GM19395 (cell line): ENCODE data around the gene MYBPC2.
"Not testable (repeated sequence)": the region's sequence is repeated elsewhere in the genome, so short reads cannot be mapped to it uniquely, and the experiment has no call there.

Experiments used
- ATAC-seq: cut with Tn5 transposase; IDR thresholded peaks from one replicate; pipeline ENCODE4 v1.9.1; 2021; ENCODE audit warnings: mild to moderate bottlenecking, moderate library complexity; ENCODE audit not compliant: unreplicated experiment

Gene MYBPC2

DNA sequence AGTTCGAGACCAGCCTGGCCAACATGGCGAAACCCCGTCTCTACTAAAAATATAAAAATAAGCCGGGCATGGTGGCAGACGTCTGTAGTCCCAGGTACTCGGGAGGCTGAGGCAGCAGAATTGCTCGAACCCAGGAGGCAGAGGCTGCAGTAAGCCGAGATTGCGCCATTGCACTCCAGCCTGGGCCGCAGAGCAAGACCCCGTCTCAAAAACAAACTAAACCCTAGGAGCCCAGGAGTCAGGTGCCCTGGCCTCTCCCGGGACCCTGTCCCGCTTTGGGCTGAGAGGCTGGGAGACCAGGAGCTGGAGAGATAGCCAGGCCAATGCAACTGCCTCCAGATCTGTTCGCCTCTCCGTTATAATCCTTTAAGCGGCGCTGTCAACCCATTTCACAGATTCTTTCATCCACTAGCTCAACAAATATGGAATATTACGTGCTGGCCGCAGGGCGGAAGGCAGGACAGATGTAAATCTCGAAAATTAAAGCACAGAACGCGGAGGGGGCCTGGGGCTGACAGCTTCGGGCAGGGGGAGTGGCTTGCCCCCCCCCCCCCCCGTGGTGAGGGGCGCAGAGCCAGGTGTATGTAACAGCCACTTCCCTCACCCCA lies 5.3 kb upstream of the MYBPC2 start:
- ATAC-seq: no peak

DNA sequence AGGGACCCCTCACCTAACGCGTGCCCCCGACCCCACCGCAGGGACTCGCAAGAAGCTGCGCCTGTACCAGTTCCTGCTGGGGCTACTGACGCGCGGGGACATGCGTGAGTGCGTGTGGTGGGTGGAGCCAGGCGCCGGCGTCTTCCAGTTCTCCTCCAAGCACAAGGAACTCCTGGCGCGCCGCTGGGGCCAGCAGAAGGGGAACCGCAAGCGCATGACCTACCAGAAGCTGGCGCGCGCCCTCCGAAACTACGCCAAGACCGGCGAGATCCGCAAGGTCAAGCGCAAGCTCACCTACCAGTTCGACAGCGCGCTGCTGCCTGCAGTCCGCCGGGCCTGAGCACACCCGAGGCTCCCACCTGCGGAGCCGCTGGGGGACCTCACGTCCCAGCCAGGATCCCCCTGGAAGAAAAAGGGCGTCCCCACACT lies 4.7 kb upstream of the MYBPC2 start:
- no peak for ATAC-seq

GRCh38 chr19:50428772-50429463 lies 3.8 kb upstream of the MYBPC2 start:
- no peak for ATAC-seq

DNA sequence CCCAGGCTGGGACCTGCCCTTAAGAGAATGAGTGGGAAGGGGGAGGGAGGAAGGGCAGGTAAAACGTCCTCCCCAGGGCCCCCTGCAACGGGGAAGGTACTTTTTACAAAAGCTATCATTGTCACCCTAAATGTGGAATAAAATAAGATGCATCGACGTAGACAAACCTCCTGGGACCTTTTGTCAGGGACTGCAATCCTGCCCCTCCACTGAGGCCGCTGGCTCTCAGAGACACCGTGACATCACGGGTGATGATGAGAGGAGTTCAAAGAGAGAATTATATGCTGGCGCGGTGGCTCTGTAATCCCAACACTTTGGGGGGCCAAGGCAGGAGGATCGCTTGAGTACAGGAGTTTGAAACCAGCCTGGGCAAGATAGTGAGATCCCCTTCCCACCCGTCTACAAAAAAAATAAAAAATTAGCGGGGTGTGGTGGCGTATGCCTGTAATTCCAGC lies 1.8 kb upstream of the MYBPC2 start:
- no peak for ATAC-seq

DNA sequence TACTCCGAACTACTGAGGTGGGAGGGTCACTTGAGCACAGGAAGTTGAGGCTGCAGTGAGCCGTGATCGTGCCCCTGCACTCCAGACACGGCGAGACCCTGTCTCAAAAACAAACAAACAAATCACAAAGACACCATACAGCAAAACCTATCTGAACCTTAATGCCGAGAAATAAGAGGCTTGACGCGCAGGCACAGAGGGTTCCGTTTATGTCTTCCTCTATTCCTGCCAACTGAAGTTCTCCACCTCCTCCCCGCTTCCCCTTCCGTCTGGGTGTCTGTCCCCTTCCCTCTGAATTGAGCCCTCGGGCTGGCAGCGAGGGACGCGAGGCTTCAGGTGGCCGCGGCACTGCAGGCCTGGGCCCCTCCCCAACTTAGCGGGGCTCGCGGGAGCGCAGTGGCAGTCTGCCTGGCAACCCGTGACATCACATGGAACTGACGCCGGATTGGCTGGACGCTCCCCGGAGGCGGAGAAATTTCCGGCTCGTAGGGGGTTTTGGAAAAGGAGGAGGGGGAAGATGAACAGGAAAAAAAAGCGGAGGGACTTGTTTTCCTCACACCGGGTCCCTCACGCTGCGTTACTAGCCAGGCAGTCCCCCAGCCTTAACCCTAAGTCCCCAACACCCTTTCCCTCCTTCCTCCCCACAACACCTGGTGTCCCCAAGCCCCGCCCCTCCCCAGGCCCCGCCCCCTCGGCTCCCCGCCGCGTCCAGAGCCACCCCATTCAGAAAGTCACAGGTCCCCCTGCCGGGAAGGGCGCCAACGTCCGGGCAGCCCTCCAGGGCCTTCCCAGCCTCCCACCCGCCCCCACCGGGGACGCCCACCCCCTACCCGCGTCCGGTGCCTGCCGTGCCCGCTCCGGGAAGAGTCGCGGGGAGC lies 1.1 kb upstream of the MYBPC2 start:
- ATAC-seq: peak; percentile 68

DNA sequence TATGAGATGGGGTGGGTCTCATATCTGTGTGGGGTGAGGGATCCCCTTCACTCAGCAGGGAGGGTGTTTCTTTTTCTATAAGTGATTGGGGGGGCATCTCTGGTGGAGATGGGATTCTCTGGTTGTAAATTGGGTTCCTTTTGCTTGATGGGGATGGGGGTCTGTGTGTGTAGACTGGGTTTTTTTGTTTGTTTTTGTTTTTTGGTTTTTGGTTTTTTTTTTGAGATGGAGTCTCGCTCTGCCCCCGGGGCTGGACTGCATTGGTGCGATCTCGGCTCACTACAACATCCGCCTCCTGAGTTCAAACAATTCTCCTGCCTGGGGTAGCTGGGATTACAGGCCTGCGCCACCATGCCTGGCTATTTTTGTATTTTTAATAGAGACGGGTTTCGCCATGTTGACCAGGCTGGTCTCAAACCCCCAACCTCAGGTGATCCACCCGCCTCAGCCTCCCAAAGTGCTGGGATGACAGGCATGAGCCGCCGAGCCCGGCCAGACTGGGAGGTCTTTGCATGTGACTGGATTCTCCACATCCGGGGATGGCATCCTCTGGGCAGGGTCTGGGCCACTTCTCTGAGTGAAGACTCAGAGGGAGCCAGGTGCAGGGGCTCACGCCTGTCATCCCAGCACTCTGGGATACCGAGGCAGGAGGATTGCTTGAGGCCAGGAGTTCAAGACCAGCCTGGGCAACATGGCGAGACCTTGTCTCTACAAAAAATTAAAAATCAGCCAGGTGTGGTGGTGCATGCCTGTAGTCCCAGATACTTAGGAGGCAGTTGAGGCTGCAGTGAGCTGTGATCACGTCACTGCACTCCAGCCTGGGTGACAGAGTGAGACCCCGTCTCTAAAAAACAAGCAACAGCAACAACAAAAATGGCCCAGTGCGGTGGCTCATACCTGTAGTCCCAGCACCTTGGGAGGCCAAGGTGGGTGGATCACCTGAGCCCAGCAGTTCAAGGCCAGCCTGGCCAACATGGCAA lies 799 bp downstream of the MYBPC2 start:
- ATAC-seq: no peak

DNA sequence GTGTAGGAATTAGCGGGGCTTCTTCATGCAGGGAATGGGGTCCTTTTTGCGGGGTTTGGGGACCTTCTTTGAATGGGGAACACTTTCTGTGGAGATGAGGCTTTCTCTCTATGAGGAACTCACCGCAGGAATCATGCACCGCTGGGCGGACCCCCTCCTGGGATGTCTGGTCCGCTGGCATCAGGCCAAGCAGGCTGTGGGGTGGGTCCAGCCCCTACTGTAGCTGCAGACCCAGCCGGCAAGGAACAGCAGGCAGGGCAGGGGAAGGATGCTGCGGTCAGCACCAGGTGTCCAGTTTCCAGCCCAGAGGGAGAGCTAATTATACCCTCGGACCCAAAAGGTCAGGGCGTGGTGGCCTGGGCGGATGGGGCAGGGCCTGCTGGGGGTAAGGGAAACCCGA lies 1.8 kb downstream of the MYBPC2 start:
- ATAC-seq: no peak

- no peak for ATAC-seq
These were observed 2.5 kb downstream of the MYBPC2 start for GRCh38 chr19:50435221-50435620.

DNA sequence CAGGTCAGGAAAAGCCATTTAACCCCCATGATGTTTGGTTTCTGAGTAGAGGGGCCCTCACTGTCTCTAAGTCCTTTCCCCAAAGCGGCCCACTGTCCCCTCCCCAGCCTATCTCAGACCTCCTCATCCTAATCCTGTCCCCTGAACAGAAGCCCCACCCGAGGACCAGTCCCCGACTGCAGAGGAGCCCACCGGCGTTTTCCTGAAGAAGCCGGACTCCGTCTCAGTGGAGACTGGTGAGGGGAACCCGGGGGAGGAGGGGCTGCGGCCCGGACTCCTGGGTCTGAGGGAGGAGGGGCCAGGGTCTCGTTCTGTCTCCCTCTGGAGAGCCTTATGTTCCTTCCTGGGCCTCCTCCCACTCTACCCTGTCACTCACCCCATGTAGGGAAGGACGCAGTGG lies 2.9 kb downstream of the MYBPC2 start:
- ATAC-seq: no peak

DNA sequence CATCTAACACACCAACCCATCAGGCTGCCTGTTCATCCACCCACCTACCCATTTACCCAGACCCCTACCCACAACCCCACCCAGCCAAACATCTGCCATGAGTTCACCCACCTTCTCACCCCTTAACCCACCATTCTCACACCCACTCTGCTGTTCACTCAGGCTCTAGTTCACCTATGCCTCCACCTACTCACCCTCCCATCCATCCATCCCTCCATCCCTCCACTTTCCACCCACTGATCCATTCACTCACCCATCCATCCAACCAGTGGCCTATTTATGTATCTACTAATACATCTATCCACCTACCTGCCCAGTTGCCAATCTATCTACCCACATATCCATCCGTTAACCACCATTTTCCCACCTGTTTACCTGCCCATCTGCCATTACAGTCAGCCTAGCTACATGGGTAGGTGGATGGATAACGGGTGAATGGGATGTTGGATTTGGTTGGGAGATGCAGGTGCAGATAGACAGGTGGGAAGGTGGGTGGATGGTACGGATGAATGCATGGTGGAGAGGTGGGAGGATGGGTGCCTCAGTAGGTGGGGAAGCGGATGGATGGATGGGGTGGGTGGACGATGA lies 5.3 kb downstream of the MYBPC2 start:
- no peak for ATAC-seq

DNA sequence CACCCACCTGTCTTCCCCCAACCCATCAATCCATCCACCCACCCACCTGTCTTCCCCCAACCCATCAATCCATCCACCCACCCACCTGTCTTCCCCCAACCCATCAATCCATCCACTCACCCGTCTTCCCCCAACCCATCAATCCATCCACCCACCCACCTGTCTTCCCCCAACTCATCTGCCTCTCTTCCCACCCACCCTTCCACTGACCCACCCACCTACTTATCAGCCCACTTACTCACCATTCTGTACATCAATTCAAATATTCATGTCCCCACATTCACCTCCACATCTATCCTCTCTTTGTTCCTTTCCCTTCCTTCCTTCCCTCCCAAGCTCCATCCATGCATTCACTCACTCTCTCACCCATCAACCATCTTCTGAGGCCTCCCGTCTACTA lies 6.4 kb downstream of the MYBPC2 start:
- ATAC-seq: not testable (repeated sequence)

DNA sequence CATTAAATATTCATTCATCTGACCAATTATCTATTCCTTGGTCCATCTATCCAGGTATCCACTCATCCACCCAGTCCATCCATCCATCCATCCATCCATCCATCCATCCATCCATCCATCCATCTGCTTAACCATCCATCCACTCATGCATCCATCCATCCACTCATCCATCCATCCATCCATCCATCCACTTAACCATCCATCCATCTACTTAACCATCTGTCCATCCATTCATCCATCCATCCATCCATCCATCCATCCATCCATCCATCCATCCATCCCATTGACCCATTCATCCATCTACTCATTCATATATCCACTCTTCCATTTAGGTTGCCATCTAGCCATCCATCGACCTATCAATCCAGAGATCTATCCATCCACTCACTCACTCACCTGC lies 11.4 kb downstream of the MYBPC2 start:
- no peak for ATAC-seq

- ATAC-seq: no peak
These were observed 14.4 kb downstream of the MYBPC2 start for GRCh38 chr19:50447053-50447452.

GRCh38 chr19:50447750-50448149 lies 15.1 kb downstream of the MYBPC2 start:
- no peak for ATAC-seq

DNA sequence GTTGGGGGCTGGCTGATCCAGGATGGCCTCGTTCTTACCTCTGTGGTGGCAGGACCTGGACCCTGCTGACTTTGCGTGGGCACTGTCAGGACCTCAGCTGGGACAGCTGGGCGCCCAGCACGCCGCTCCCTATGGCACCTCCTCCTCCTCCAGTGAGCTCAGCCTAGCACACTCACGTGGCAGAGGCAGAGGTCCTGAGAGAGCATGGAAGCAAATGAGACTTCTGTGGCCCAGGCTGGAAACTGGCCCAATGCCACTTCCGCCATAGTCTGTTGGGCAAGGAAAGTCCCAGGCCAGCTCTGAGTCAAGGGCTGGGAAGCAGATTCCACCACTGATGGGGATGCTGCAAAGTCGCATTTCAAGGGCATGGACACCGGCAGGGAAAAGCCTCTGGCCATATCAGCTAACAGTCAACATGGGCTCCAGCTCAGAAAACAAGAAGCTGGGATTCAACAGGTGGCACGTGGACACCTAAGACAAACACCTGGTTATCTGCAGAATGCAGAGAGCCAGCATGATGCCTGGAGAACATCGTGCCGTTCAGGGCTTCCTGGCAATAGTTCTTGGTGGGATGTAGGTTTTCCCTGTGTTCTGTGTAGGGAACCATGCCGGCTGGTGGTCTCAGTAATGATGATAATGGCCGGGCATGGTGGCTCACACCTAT lies 16.7 kb downstream of the MYBPC2 start:
- no peak for ATAC-seq

- ATAC-seq: no peak
These were observed 17.9 kb downstream of the MYBPC2 start for GRCh38 chr19:50450369-50451222.

- ATAC-seq: no peak
These were observed 18.5 kb downstream of the MYBPC2 start for GRCh38 chr19:50451223-50451534.

GRCh38 chr19:50453243-50453642 lies 20.6 kb downstream of the MYBPC2 start:
- no peak for ATAC-seq

GRCh38 chr19:50455992-50456391 lies 23.3 kb downstream of the MYBPC2 start:
- ATAC-seq: no peak
